ENCODE measurements around the gene MYT1.
"Not testable (repeated sequence)": the region's sequence is repeated elsewhere in the genome, so short reads cannot be mapped to it uniquely, and the experiment has no call there.

DNA sequence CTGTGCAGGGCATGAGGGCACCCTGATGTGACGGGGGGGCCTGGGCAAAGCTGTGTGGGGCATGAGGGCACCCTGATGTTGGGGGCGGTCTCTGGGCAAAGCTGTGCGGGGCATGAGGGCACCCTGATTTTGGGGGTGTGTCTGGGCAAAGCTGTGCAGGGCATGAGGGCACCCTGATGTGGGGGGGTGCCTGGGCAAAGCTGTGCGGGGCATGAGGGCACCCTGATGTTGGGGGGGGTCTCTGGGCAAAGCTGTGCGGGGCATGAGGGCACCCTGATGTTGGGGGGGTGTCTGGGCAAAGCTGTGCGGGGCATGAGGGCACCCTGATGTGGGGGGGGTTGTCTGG, 46.8 kb upstream of the MYT1 start:
- TF ChIP-seq, protein P1, sequence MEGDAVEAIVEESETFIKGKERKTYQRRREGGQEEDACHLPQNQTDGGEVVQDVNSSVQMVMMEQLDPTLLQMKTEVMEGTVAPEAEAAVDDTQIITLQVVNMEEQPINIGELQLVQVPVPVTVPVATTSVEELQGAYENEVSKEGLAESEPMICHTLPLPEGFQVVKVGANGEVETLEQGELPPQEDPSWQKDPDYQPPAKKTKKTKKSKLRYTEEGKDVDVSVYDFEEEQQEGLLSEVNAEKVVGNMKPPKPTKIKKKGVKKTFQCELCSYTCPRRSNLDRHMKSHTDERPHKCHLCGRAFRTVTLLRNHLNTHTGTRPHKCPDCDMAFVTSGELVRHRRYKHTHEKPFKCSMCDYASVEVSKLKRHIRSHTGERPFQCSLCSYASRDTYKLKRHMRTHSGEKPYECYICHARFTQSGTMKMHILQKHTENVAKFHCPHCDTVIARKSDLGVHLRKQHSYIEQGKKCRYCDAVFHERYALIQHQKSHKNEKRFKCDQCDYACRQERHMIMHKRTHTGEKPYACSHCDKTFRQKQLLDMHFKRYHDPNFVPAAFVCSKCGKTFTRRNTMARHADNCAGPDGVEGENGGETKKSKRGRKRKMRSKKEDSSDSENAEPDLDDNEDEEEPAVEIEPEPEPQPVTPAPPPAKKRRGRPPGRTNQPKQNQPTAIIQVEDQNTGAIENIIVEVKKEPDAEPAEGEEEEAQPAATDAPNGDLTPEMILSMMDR (conservative IDR thresholded peaks at IDR 0.05 in 1 of 2, IDR thresholded peaks at IDR 0.05 in 1 of 2; ENCODE audit: low read depth in 1 of 2, low read length in 2 of 2), result not testable (repeated sequence)
- not testable (repeated sequence) for TF ChIP-seq EZH2 (IDR thresholded peaks at IDR 0.05; ENCODE audit: low read length, missing control alignments)
